Esophagus mucosa (tissue), 1 donor: Measurements from ENCODE around the gene CERS5. TPM values are rescaled to one million over a fixed set of nuclear protein-coding genes. Genes with fewer than 3 reads are reported as not detected.

Experiments used
- ATAC-seq: fragments of 200-7000 bp; cut with Tn5 transposase; one replicate; pipeline ENCODE4 v1.9.1; 2020
- total RNA-seq: library from RNA; stranded (reverse); gene quantifications from one replicate; pipeline ENCODE4 v1.2.4, GENCODE V29; 2023
- donor health status: DM: yes; HTN: yes; CAD: no.

Gene CERS5
- total RNA-seq, 1 donor from 2014 or later: 21.9 TPM

GRCh38 chr12:50123203-50123602, 44.0 kb downstream of the CERS5 start:
- no peak for ATAC-seq

GRCh38 chr12:50121641-50122040, 45.5 kb downstream of the CERS5 start:
- no peak for ATAC-seq

- ATAC-seq: no peak
These were observed 46.2 kb downstream of the CERS5 start for GRCh38 chr12:50120953-50121352.

GRCh38 chr12:50120521-50120920, 46.6 kb downstream of the CERS5 start:
- no peak for ATAC-seq

GRCh38 chr12:50119387-50119786, 47.8 kb downstream of the CERS5 start:
- ATAC-seq: no peak

GRCh38 chr12:50117057-50117622, 50.0 kb downstream of the CERS5 start:
- ATAC-seq: no peak

GRCh38 chr12:50112456-50113218, 54.5 kb downstream of the CERS5 start:
- ATAC-seq: peak; percentile 0

- peak; percentile 95 for ATAC-seq
These were observed 55.3 kb downstream of the CERS5 start, which contains the start of gene COX14 for GRCh38 chr12:50111693-50112455. TSS of gene COX14 (plus strand) at chr12:50112236. CDS start at chr12:50120044, 7,808 bp downstream.

GRCh38 chr12:50111395-50111692, 55.8 kb downstream of the CERS5 start:
- ATAC-seq: no peak

- ATAC-seq: peak; percentile 0
These were observed 56.3 kb downstream of the CERS5 start for GRCh38 chr12:50110762-50111351.

GRCh38 chr12:50110127-50110761, 56.9 kb downstream of the CERS5 start:
- peak; percentile 2 for ATAC-seq

GRCh38 chr12:50109319-50109718, 57.9 kb downstream of the CERS5 start:
- ATAC-seq: no peak

GRCh38 chr12:50107416-50108268, 59.5 kb downstream of the CERS5 start:
- ATAC-seq: no peak

GRCh38 chr12:50106907-50107306, 60.3 kb downstream of the CERS5 start:
- no peak for ATAC-seq

- ATAC-seq: no peak
These were observed 61.2 kb downstream of the CERS5 start for GRCh38 chr12:50105913-50106450.

- ATAC-seq: no peak
These were observed 62.5 kb downstream of the CERS5 start for GRCh38 chr12:50104417-50105366.

- peak; percentile 85 for ATAC-seq
These were observed 63.3 kb downstream of the CERS5 start, which contains the start of gene GPD1 for GRCh38 chr12:50103767-50104321. TSS of gene GPD1 (plus strand) at chr12:50104008. CDS start at chr12:50104051, 43 bp downstream.

GRCh38 chr12:50103351-50103750, 63.8 kb downstream of the CERS5 start:
- no peak for ATAC-seq

GRCh38 chr12:50102646-50103309, 64.4 kb downstream of the CERS5 start:
- ATAC-seq: no peak
